ENCODE results near the gene OR1F1.
A peak's percentile ranks its signal among the peaks of the same experiment; 100 is the strongest.

The OR1F1 gene

GRCh38 chr16:3188925-3189825, 1.2 kb downstream of the OR1F1 start:
- ATAC-seq = peak; percentile 54
- no peak for TF ChIP-seq ESRRG (CRISPR knock-in tag; IDR thresholded peaks at IDR 0.05)
- TF ChIP-seq ZFP30 (CRISPR knock-in tag; IDR thresholded peaks at IDR 0.05) = no peak
- TF ChIP-seq TCF4 (CRISPR knock-in tag; IDR thresholded peaks at IDR 0.05; ENCODE audit: borderline replicate concordance) = no peak
- TF ChIP-seq TOX (CRISPR knock-in tag; IDR thresholded peaks at IDR 0.05; ENCODE audit: borderline replicate concordance) = no peak

- TF ChIP-seq ESRRG (CRISPR knock-in tag; IDR thresholded peaks at IDR 0.05) (no peak), TCF4 (CRISPR knock-in tag; IDR thresholded peaks at IDR 0.05; ENCODE audit: borderline replicate concordance) (no peak), ISL1 (CRISPR knock-in tag; IDR thresholded peaks at IDR 0.05) (no peak), BACH2 (CRISPR knock-in tag; IDR thresholded peaks at IDR 0.05; ENCODE audit: borderline replicate concordance) (no peak), SNAI2 (CRISPR knock-in tag; IDR thresholded peaks at IDR 0.05) (no peak), CSDC2 (CRISPR knock-in tag; IDR thresholded peaks at IDR 0.05) (no peak), ARNTL (CRISPR knock-in tag; IDR thresholded peaks at IDR 0.05; ENCODE audit: borderline replicate concordance, low read depth) (no peak), CREB5 (CRISPR knock-in tag; IDR thresholded peaks at IDR 0.05; ENCODE audit: low read depth) (no peak), ZFP3 (CRISPR knock-in tag; IDR thresholded peaks at IDR 0.05) (no peak), ZNF8 (CRISPR knock-in tag; IDR thresholded peaks at IDR 0.05) (no peak), TSHZ2 (CRISPR knock-in tag; IDR thresholded peaks at IDR 0.05) (no peak), ZC3H10 (CRISPR knock-in tag; IDR thresholded peaks at IDR 0.05) (no peak), ZNF70 (CRISPR knock-in tag; IDR thresholded peaks at IDR 0.05) (no peak), RARB (CRISPR knock-in tag; IDR thresholded peaks at IDR 0.05) (no peak), ZNF565 (CRISPR knock-in tag; conservative IDR thresholded peaks at IDR 0.05; ENCODE audit: low read depth) (no peak)
- no peak for ATAC-seq
Measured at GRCh38 chr16:3189869-3190268, 1.9 kb downstream of the OR1F1 start.

GRCh38 chr16:3190949-3191353, 2.9 kb downstream of the OR1F1 start:
- no peak for ATAC-seq
- TF ChIP-seq ZFP3 (CRISPR knock-in tag; IDR thresholded peaks at IDR 0.05) (no peak), PATZ1 (CRISPR knock-in tag; IDR thresholded peaks at IDR 0.05; ENCODE audit: borderline replicate concordance) (no peak), OSR1 (CRISPR knock-in tag; IDR thresholded peaks at IDR 0.05) (no peak), ESRRG (CRISPR knock-in tag; IDR thresholded peaks at IDR 0.05) (no peak), ZNF8 (CRISPR knock-in tag; IDR thresholded peaks at IDR 0.05) (no peak)

GRCh38 chr16:3192476-3193019, 4.5 kb downstream of the OR1F1 start:
- TF ChIP-seq CREB5 (CRISPR knock-in tag; IDR thresholded peaks at IDR 0.05; ENCODE audit: low read depth) (no peak), ZNF8 (CRISPR knock-in tag; IDR thresholded peaks at IDR 0.05) (no peak), ZNF70 (CRISPR knock-in tag; IDR thresholded peaks at IDR 0.05) (no peak)
- no peak for ATAC-seq
